NCI-H510A (cell line): ENCODE data around the gene STK32B.

Source experiments
- DNase-seq: peaks from one replicate; lab custom pipeline; 2025; lab: John Stamatoyannopoulos, UW

Gene STK32B

DNA sequence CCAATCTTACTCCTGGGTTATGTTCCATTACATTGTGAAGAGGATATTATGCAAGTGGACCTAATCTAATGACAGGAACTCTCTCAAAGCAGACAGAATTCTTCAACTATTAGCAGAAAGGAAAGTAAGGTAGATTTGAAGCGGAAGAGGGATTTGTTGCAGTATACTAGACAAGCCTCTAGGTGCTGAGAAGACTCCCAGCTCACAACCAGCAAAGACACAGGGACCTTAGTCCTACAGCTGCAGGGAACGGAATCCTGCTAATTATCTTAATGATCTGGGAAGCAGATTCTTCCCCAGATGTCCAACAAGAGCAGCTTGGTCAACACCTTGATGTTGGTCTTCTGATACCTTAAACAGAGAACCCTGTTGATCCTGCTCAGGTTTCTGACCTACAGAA is 73.6 kb downstream of the STK32B start:
- no peak for DNase-seq

- DNase-seq = no peak
Observed at GRCh38 chr4:5125321-5125720, 74.0 kb downstream of the STK32B start.

DNA sequence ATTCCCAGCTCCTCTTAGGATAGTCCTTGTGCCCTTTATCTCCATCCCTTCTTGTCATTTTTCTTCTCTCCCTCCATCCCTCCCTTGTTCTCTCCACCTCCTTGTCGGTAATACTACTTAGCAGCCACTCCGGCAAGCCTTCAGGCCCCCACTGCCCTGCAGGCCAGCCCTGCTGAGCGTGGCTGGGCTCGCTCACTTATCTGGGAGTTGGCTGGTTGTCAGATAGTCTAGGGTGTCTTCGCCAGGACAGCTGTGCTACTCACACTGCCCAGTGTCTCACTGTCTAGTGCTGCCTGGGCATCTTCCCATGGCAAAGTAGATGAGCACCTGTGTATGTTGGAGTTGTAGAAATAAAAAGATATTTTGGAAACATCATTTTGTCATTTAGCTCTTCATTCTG is 75.0 kb downstream of the STK32B start:
- no peak for DNase-seq

DNA sequence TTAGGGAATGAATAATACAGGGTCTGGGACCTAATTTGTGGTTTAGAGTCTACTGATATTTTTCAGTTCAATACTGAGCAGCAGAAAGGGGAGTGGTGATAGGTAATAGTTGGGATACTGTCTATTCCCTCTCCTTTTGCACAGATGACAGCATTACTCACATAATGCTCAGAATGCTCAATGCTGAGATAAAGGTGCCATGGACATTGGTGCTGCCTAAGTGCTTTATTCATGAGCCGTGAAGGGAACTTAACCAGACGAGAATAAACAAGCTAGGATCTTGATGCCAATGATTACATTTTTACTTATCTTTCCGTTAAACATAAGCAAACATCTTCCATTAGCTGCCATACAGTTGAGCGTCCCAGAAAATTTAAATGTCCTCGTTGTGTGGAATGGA is 75.6 kb downstream of the STK32B start:
- no peak for DNase-seq

DNA sequence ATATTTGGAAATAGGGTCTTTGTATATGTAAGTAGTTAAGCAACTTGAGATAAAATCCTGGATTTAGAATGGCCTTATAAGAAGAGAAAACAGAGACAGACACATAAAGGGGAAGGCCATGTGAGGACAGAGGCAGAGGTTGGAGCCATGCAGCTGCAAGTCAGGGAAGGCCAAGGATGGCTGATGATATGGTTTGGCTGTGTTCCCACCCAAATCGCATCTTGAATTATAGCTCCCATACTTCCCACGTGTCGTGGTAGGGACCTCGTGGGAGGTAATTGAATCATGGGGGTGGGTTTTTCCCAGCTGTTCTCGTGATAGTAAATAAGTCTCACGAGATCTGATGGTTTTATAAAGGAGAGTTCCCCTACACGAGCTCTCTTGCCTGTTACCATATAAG is 76.3 kb downstream of the STK32B start:
- no peak for DNase-seq

- no peak for DNase-seq
Observed at GRCh38 chr4:5128569-5128968, 77.3 kb downstream of the STK32B start.

- DNase-seq = no peak
Observed at GRCh38 chr4:5133201-5133600, 81.9 kb downstream of the STK32B start.

DNA sequence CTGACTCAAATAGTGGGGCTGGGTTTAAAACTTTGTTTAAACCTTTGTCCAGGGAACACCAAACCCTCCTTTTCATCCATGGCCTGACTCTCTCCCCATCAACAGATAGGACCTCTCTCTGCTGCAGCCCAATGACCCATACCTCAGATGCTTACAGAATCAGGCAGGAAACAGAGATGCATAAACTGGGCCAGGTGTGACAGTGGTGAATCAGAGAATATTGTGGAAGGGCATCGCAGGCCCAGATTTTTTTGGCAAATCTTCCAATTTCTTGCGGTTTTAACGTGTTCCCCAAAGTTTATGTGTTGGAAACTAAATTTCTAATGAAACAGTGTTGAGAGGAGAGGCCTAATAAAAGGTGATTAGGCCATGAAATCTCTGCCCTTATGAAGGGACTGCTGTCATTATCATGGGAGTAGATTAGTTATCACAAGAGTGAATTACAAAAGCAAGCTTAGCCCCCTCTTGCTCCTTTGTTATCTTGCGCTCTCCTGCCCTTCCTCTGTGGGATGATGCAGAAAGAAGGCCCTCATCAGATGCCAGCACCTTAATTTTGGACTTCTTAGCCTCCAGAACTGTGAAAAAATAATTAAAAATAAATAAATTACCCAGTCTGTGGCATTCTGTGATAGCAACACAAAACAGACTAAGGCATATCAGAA is 82.8 kb downstream of the STK32B start:
- DNase-seq = no peak

DNA sequence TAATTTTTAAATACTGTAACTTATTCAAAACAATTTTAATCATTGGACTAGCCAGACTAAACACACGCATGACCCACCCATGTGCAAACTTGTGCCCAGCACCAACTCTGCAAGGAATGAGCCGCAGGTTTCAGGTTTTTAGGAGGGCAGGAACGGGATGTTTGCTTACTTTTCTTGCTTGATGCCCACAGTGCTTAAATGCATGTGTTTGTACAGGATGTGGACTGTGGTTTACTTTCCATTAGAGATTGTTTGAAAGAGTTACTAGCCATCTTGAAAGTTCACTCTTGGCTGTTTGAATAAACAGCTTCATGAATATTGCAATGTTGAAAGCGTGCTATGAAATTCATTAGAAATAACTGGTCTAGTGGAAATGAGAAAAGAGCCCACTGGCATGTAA is 83.3 kb downstream of the STK32B start:
- no peak for DNase-seq

- no peak for DNase-seq
Observed at GRCh38 chr4:5137226-5137625, 85.9 kb downstream of the STK32B start.

- DNase-seq = no peak
Observed at GRCh38 chr4:5137927-5138326, 86.6 kb downstream of the STK32B start.

- no peak for DNase-seq
Observed at GRCh38 chr4:5138389-5138788, 87.1 kb downstream of the STK32B start.

DNA sequence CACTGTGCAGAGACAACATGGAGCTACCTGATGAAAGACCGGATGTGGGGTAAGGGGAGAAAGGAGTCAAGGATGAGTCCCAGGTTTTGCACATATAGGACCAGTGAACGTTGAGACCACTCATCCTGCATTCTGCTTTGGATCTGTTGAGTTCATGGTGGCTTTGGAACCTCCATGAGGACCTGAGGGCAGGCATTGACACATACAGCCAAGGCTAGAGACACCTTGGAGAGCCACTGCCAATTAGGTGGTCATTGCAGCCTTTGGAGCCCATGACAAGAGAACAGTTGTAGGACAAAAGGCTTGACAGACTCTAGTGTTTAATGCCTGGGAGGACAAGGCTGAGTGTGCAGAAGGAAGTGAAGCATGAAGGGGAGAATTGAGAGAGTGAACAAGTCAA is 87.9 kb downstream of the STK32B start:
- DNase-seq = no peak

GRCh38 chr4:5141802-5142201 is 90.5 kb downstream of the STK32B start:
- DNase-seq = no peak

DNA sequence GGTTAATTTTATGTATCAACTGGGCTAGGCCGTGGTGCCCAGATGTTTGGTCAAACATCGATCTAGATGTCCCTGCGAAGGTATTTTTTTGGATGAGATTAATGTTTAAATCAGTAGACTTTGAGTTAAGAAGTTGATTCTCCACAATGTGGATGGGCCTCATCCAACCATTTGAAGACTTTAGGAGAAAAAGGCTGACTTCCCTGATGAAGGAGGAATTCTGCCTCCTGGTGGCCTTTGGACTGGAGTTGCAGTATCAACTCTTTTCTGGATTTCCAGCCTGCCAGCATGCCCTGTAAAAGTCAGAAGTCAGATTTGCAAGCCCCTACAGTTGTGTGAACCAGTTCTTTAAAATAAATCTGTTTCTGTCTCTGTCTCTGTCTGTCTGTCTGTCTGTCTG is 91.4 kb downstream of the STK32B start:
- no peak for DNase-seq

DNA sequence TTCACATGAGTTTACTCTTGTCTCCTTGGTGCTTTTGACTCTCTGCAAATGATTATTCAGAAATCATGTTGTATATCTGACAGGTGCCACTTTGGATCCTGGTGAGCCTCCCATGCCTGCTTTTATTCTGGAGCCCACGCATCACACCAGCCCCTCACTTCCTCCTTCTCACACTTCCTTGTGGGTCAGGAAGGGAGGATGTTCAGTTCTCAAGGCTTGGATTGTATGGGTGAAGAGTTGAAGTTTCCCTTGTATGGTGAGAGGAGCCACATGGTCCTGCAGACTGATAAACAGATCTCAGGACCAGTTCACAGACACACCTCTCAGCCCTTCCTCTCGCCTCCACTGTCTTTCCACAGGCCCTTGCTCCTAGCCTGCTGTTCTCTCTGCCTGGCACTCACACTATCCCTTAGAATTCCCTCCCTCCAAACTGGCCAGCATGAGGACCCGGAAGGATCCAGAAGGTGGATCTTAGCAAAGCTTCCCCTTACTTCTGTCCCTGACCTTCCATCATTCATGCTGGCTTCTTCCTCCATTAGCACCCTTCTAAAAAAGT is 92.1 kb downstream of the STK32B start:
- DNase-seq = no peak

DNA sequence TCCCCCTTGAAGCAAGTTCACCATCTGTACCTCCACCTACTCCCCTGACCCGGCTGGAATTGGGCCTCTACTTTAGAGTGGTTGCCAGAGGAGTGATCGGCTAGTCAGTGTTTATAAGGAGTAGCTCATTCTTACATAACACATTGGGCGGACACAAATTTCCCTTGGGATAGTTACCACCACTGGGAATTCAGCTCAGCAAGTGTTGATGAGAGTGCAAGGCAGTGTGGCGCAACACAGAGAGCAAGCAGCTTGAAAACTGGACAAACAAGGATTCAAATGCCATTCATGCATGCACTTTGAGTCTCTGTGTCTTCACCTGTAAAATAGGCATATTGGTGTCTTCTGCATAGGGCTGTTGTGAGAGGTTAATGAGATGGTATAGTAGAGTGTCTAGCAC is 92.7 kb downstream of the STK32B start:
- no peak for DNase-seq

DNA sequence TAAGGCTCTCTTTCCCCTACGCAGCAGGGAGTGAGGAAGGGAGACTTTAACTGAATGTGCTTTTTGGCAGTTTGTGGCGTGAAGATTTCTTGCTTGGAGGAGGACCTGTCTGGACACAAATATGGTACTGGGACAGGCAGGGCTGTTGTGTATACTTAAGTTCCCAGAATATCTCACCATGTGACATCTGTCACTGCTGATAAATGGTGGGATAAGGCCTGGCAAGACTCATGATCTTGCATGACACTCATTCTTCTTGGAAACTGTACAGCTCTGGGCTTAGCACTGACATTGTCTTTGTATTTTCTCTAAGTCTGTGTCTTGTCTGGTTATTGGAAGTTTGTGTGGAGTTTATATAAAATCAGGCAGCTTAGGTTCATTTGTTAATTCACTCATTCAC is 93.1 kb downstream of the STK32B start:
- no peak for DNase-seq

GRCh38 chr4:5146248-5146647 is 95.0 kb downstream of the STK32B start:
- no peak for DNase-seq

GRCh38 chr4:5152521-5152920 is 101.2 kb downstream of the STK32B start:
- no peak for DNase-seq

- no peak for DNase-seq
Observed at GRCh38 chr4:5156682-5157081, 105.4 kb downstream of the STK32B start.

GRCh38 chr4:5157791-5158770 is 106.8 kb downstream of the STK32B start:
- no peak for DNase-seq

- no peak for DNase-seq
Observed at GRCh38 chr4:5158825-5159224, 107.5 kb downstream of the STK32B start.
